ENCODE data around the gene SMTN.

Gene SMTN

GRCh38 chr22:31125521-31126117 lies 44.5 kb downstream of the SMTN start:
- no peak for DNase-seq (ENCODE audit: low read depth in 2 of 3, low spot score in 1 of 3)

GRCh38 chr22:31126128-31126868 lies 45.2 kb downstream of the SMTN start:
- no peak for DNase-seq (ENCODE audit: low read depth in 2 of 3, low spot score in 1 of 3)

GRCh38 chr22:31126869-31127175 lies 45.7 kb downstream of the SMTN start:
- DNase-seq (ENCODE audit: low read depth in 2 of 3, low spot score in 1 of 3), result no peak

GRCh38 chr22:31127181-31127772 lies 46.2 kb downstream of the SMTN start:
- no peak for DNase-seq (ENCODE audit: low read depth in 2 of 3, low spot score in 1 of 3)

GRCh38 chr22:31128156-31128555 lies 47.0 kb downstream of the SMTN start:
- no peak for DNase-seq (ENCODE audit: low read depth in 2 of 3, low spot score in 1 of 3)

GRCh38 chr22:31130873-31131272 lies 49.8 kb downstream of the SMTN start:
- no peak for DNase-seq (ENCODE audit: low read depth in 2 of 3, low spot score in 1 of 3)

- DNase-seq (ENCODE audit: low read depth in 2 of 3, low spot score in 1 of 3), result no peak
Measured at GRCh38 chr22:31133911-31134310, 52.8 kb downstream of the SMTN start.

GRCh38 chr22:31134688-31135087 lies 53.6 kb downstream of the SMTN start:
- no peak for DNase-seq (ENCODE audit: low read depth in 2 of 3, low spot score in 1 of 3)

GRCh38 chr22:31135706-31136105 lies 54.6 kb downstream of the SMTN start:
- DNase-seq (ENCODE audit: low read depth in 2 of 3, low spot score in 1 of 3), result no peak

GRCh38 chr22:31136155-31136554 lies 55.0 kb downstream of the SMTN start:
- DNase-seq (ENCODE audit: low read depth in 2 of 3, low spot score in 1 of 3), result no peak

GRCh38 chr22:31136711-31137110 lies 55.6 kb downstream of the SMTN start:
- no peak for DNase-seq (ENCODE audit: low read depth in 2 of 3, low spot score in 1 of 3)

- DNase-seq (ENCODE audit: low read depth in 2 of 3, low spot score in 1 of 3), result no peak
Measured at GRCh38 chr22:31137721-31138120, 56.6 kb downstream of the SMTN start.

GRCh38 chr22:31138126-31138525 lies 57.0 kb downstream of the SMTN start:
- DNase-seq (ENCODE audit: low read depth in 2 of 3, low spot score in 1 of 3), result no peak

GRCh38 chr22:31139066-31139465 lies 57.9 kb downstream of the SMTN start:
- no peak for DNase-seq (ENCODE audit: low read depth in 2 of 3, low spot score in 1 of 3)

GRCh38 chr22:31139866-31140716 lies 59.0 kb downstream of the SMTN start, which contains the start of gene PLA2G3:
TSS of gene PLA2G3 (minus strand) at chr22:31140508. CDS start at chr22:31140354, 154 bp downstream.
- DNase-seq (ENCODE audit: low read depth in 2 of 3, low spot score in 1 of 3), result no peak

GRCh38 chr22:31140746-31141145 lies 59.6 kb downstream of the SMTN start:
- no peak for DNase-seq (ENCODE audit: low read depth in 2 of 3, low spot score in 1 of 3)

GRCh38 chr22:31141551-31141950 lies 60.4 kb downstream of the SMTN start:
- no peak for DNase-seq (ENCODE audit: low read depth in 2 of 3, low spot score in 1 of 3)

GRCh38 chr22:31142285-31142684 lies 61.2 kb downstream of the SMTN start:
- DNase-seq (ENCODE audit: low read depth in 2 of 3, low spot score in 1 of 3), result no peak

- no peak for DNase-seq (ENCODE audit: low read depth in 2 of 3, low spot score in 1 of 3)
Measured at GRCh38 chr22:31143038-31143437, 61.9 kb downstream of the SMTN start.

GRCh38 chr22:31143537-31143936 lies 62.4 kb downstream of the SMTN start:
- no peak for DNase-seq (ENCODE audit: low read depth in 2 of 3, low spot score in 1 of 3)

GRCh38 chr22:31144223-31144622 lies 63.1 kb downstream of the SMTN start:
- DNase-seq (ENCODE audit: low read depth in 2 of 3, low spot score in 1 of 3), result no peak

- no peak for DNase-seq (ENCODE audit: low read depth in 2 of 3, low spot score in 1 of 3)
Measured at GRCh38 chr22:31148488-31148887, 67.4 kb downstream of the SMTN start.
